H9 (cell line): Measurements from ENCODE around the gene ATP6V1B1. TPM values are rescaled to one million over a fixed set of nuclear protein-coding genes. Genes with fewer than 3 reads are reported as not detected.

Experiments used
- DNase-seq: peaks from one replicate; pipeline ENCODE4 v3.0.0-alpha.2; 2017
- H2AFZ ChIP-seq: one replicate; pipeline ENCODE4 v1.6.1; 2013; ENCODE audit warnings: mild to moderate bottlenecking, low read length, control low read depth, moderate library complexity
- H2AK5ac ChIP-seq: 2 replicates; pipeline ENCODE4 v1.6.1; 2013; ENCODE audit warnings: low read length, control low read depth, mixed read lengths; ENCODE audit not compliant: insufficient read length
- H2BK120ac ChIP-seq: one replicate; pipeline ENCODE4 v1.6.1; 2013; ENCODE audit warnings: low read depth, mild to moderate bottlenecking, low read length, control low read depth, inconsistent platforms; ENCODE audit not compliant: poor library complexity, severe bottlenecking
- H2BK12ac ChIP-seq: 2 replicates; pipeline ENCODE4 v1.6.1; 2013; ENCODE audit warnings: low read length, control low read depth, mixed read lengths, low read depth; ENCODE audit not compliant: insufficient read length
- H2BK15ac ChIP-seq: 2 replicates; pipeline ENCODE4 v1.6.1; 2013; ENCODE audit warnings: low read depth, low read length, control low read depth
- H2BK20ac ChIP-seq: one replicate; pipeline ENCODE4 v1.6.1; 2013; ENCODE audit warnings: low read depth, mild to moderate bottlenecking, low read length, control low read depth, inconsistent platforms; ENCODE audit not compliant: poor library complexity, severe bottlenecking
- H2BK5ac ChIP-seq: 2 replicates; pipeline ENCODE4 v1.6.1; 2013; ENCODE audit warnings: low read length, control low read depth, mixed read lengths; ENCODE audit not compliant: insufficient read length
- H3K14ac ChIP-seq: 2 replicates; pipeline ENCODE4 v1.6.1; 2013; ENCODE audit warnings: low read length, control low read depth; ENCODE audit not compliant: insufficient read depth
- H3K18ac ChIP-seq: 2 replicates; pipeline ENCODE4 v1.6.1; 2013; ENCODE audit warnings: low read depth, mild to moderate bottlenecking, mixed read lengths, low read length, control low read depth; ENCODE audit not compliant: insufficient read length
- H3K23ac ChIP-seq: 2 replicates; pipeline ENCODE4 v1.6.1; 2013; ENCODE audit warnings: low read length, control low read depth, mixed read lengths, low read depth; ENCODE audit not compliant: insufficient read length
- H3K23me2 ChIP-seq: 2 replicates; pipeline ENCODE4 v1.6.1; 2013; ENCODE audit warnings: low read depth, mild to moderate bottlenecking, mixed read lengths, low read length, control low read depth; ENCODE audit not compliant: insufficient read length, poor library complexity, severe bottlenecking
- H3K27ac ChIP-seq: 2 replicates; pipeline ENCODE4 v1.5.1; 2013; ENCODE audit warnings: low read length, control low read depth, mixed read lengths, low read depth; ENCODE audit not compliant: insufficient read length
- H3K27me3 ChIP-seq: 2 replicates; pipeline ENCODE4 v1.6.1; 2013; ENCODE audit warnings: low read length, control low read depth, inconsistent platforms; ENCODE audit not compliant: insufficient read depth
- H3K4ac ChIP-seq: 2 replicates; pipeline ENCODE4 v1.6.1; 2013; ENCODE audit warnings: low read depth, mild to moderate bottlenecking, control low read depth, inconsistent platforms, low read length, moderate library complexity
- H3K4me1 ChIP-seq: 2 replicates; pipeline ENCODE4 v1.6.1; 2013; ENCODE audit warnings: low read length, control low read depth, inconsistent platforms; ENCODE audit not compliant: insufficient read depth
- H3K4me2 ChIP-seq: 2 replicates; pipeline ENCODE4 v1.6.1; 2013; ENCODE audit warnings: low read length, control low read depth, mixed read lengths; ENCODE audit not compliant: insufficient read length, insufficient read depth
- H3K56ac ChIP-seq: 2 replicates; pipeline ENCODE4 v1.6.1; 2013; ENCODE audit warnings: low read depth, mild to moderate bottlenecking, mixed read lengths, low read length, control low read depth; ENCODE audit not compliant: insufficient read length
- H3K79me1 ChIP-seq: 2 replicates; pipeline ENCODE4 v1.6.1; 2013; ENCODE audit warnings: low read depth, mild to moderate bottlenecking, moderate library complexity, low read length, control low read depth, inconsistent platforms; ENCODE audit not compliant: insufficient read depth, poor library complexity, severe bottlenecking
- H3K79me2 ChIP-seq: 2 replicates; pipeline ENCODE4 v1.6.1; 2013; ENCODE audit warnings: low read length, control low read depth, inconsistent platforms; ENCODE audit not compliant: insufficient read depth
- H3K9ac ChIP-seq: 2 replicates; pipeline ENCODE4 v1.6.1; 2013; ENCODE audit warnings: low read length, control low read depth, mixed read lengths; ENCODE audit not compliant: insufficient read length; ENCODE audit errors: extremely low read depth
- H3K9me3 ChIP-seq: one replicate; pipeline ENCODE4 v1.6.1; 2013; ENCODE audit warnings: low read depth, low read length, inconsistent platforms; ENCODE audit not compliant: control insufficient read depth
- H3T11ph ChIP-seq: one replicate; pipeline ENCODE4 v1.6.1; 2013; ENCODE audit warnings: mild to moderate bottlenecking, low read length, control low read depth, inconsistent platforms
- H4K20me1 ChIP-seq: one replicate; pipeline ENCODE4 v1.6.1; 2013; ENCODE audit not compliant: control insufficient read depth, insufficient read length, insufficient read depth
- H4K5ac ChIP-seq: 2 replicates; pipeline ENCODE4 v1.6.1; 2013; ENCODE audit warnings: low read depth, mild to moderate bottlenecking, mixed read lengths, low read length, control low read depth; ENCODE audit not compliant: insufficient read length
- H4K8ac ChIP-seq: replicated peaks from 2 replicates; pipeline ENCODE4 v1.6.1; 2013; ENCODE audit warnings: low read length, control low read depth, mixed read lengths, low read depth; ENCODE audit not compliant: insufficient read length
- H4K91ac ChIP-seq: 2 replicates; pipeline ENCODE4 v1.6.1; 2013; ENCODE audit warnings: low read depth, mild to moderate bottlenecking, moderate library complexity, mixed read lengths, low read length, control low read depth; ENCODE audit not compliant: insufficient read length
- H3K27ac Mint-ChIP-seq, 3 experiments: 2 replicates in 2 of 3; 3 replicates in 1 of 3; pipeline ENCODE4 v1.8.0; 2020 to 2021; ENCODE audit warnings: mixed read lengths in 3 of 3, mild to moderate bottlenecking in 1 of 3, moderate library complexity in 1 of 3
- H3K27me3 Mint-ChIP-seq: 2 replicates; pipeline ENCODE4 v1.8.0; 2021; ENCODE audit warnings: low read depth, mild to moderate bottlenecking, moderate library complexity, mixed read lengths
- H3K36me3 Mint-ChIP-seq, 3 experiments: 2 replicates in 2 of 3; 3 replicates in 1 of 3; pipeline ENCODE4 v1.8.0; 2020 to 2021; ENCODE audit warnings: low read depth in 3 of 3, mixed read lengths in 3 of 3; ENCODE audit not compliant: insufficient read depth in 1 of 3
- H3K4me1 Mint-ChIP-seq, 2 experiments: 2 replicates each; pipeline ENCODE4 v1.8.0; 2020; ENCODE audit warnings: mixed read lengths in 2 of 2
- H3K4me3 Mint-ChIP-seq, 2 experiments: 2 replicates in 1 of 2; 3 replicates in 1 of 2; pipeline ENCODE4 v1.8.0; 2020 to 2021; ENCODE audit warnings: mild to moderate bottlenecking in 2 of 2, mixed read lengths in 2 of 2, moderate library complexity in 1 of 2
- H3K9me3 Mint-ChIP-seq, 2 experiments: 2 replicates in 1 of 2; 3 replicates in 1 of 2; pipeline ENCODE4 v1.8.0; 2020; ENCODE audit warnings: mild to moderate bottlenecking in 2 of 2, mixed read lengths in 2 of 2, moderate library complexity in 1 of 2
- WGBS: extraction: QIAGEN DNeasy Blood & Tissue Kit; methylation state at CpG from one replicate; pipeline ENCODE4 v1.1.7; 2013; ENCODE audit warnings: missing lambda C conversion rate, low lambda C conversion rate, mixed read lengths; ENCODE audit not compliant: insufficient read length; ENCODE audit errors: extremely low coverage; 5-methylcytosine and 5-hydroxymethylcytosine counted together
- total RNA-seq: library from RNA; stranded (reverse); gene quantifications from 2 replicates; pipeline ENCODE4 v1.2.1, GENCODE V29; 2021
- TF ChIP-seq, protein P1 (sequence below): fragments of 200-600 bp; sonication (generic); conservative IDR thresholded peaks from 3 replicates; pipeline ENCODE4 v1.8.0; 2021; ENCODE audit warnings: antibody characterized with exemption, mild to moderate bottlenecking

Gene ATP6V1B1
- total RNA-seq, 1 experiment from 2014 or later = not detected

DNA sequence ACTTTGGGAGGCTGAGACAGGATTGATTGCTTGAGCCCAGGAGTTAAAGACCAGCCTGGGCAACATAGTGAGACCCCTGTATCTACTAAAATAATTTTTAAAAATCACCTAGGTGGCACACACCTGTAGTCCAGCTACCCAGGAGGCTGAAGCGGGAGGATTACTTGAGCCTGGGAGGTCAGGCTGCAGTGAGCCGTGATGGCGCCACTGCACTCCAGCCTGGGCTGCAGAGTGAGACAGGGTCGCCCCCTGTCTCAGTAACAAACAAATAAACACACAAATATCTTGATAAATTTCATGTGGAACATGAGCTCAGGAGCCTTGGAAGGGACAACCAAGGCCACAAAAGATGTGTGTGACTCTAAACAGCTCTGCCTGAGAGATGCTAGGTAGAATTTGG, 31.0 kb downstream of the ATP6V1B1 start:
- H3K27ac Mint-ChIP-seq = no peak overlapping the region
- H4K91ac ChIP-seq = no peak overlapping the region
- no CpG with 5 or more reads among the region's 4 CpGs for WGBS
- no peak overlapping the region; a peak in 1 of 5 replicates for H3K4me3 Mint-ChIP-seq
- no peak overlapping the region for H4K5ac ChIP-seq
- H3K9me3 Mint-ChIP-seq = no peaks in the 10 kb centered on the region; a peak in 2 of 5 replicates
- TF ChIP-seq, protein P1, sequence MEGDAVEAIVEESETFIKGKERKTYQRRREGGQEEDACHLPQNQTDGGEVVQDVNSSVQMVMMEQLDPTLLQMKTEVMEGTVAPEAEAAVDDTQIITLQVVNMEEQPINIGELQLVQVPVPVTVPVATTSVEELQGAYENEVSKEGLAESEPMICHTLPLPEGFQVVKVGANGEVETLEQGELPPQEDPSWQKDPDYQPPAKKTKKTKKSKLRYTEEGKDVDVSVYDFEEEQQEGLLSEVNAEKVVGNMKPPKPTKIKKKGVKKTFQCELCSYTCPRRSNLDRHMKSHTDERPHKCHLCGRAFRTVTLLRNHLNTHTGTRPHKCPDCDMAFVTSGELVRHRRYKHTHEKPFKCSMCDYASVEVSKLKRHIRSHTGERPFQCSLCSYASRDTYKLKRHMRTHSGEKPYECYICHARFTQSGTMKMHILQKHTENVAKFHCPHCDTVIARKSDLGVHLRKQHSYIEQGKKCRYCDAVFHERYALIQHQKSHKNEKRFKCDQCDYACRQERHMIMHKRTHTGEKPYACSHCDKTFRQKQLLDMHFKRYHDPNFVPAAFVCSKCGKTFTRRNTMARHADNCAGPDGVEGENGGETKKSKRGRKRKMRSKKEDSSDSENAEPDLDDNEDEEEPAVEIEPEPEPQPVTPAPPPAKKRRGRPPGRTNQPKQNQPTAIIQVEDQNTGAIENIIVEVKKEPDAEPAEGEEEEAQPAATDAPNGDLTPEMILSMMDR = no peak
- peak; percentile 22 for DNase-seq
- no peaks in the 10 kb centered on the region for H3K9me3 ChIP-seq
- no peaks in the 10 kb centered on the region for H4K20me1 ChIP-seq
- H3K23me2 ChIP-seq = peaks cover 7% of the 10 kb centered on the region
- no peak overlapping the region for H2BK15ac ChIP-seq
- H2AK5ac ChIP-seq = no peak overlapping the region
- no peak overlapping the region for H3K56ac ChIP-seq
- no peak overlapping the region for H2BK120ac ChIP-seq
- H3K4ac ChIP-seq = no peak overlapping the region
- H3K9ac ChIP-seq = no peak overlapping the region
- no peak overlapping the region for H2BK20ac ChIP-seq
- no peaks in the 10 kb centered on the region for H3K4me1 ChIP-seq
- no peaks in the 10 kb centered on the region for H3K79me1 ChIP-seq
- H3K27me3 Mint-ChIP-seq = peaks cover 99% of the 10 kb centered on the region
- H3K27ac ChIP-seq = no peak overlapping the region
- peaks cover 15% of the 10 kb centered on the region; the same call in 1 of the 2 replicates for H3K27me3 ChIP-seq
- no peak overlapping the region for H3T11ph ChIP-seq
- H3K79me2 ChIP-seq = no peaks in the 10 kb centered on the region
- no peak overlapping the region for H3K23ac ChIP-seq
- H3K14ac ChIP-seq = no peak overlapping the region
- H3K36me3 Mint-ChIP-seq = no peaks in the 10 kb centered on the region
- no peak overlapping the region for H4K8ac ChIP-seq
- no peak overlapping the region for H3K18ac ChIP-seq
- H2AFZ ChIP-seq = no peak overlapping the region
- no peak overlapping the region for H2BK12ac ChIP-seq
- peaks cover 3 to 5% of the 10 kb centered on the region in 2 experiments for H3K4me1 Mint-ChIP-seq
- H3K4me2 ChIP-seq = no peak overlapping the region
- no peak overlapping the region for H2BK5ac ChIP-seq
